Endothelial cell of umbilical vein (primary cell): ENCODE measurements around the gene SLF2. TPM values are rescaled to one million over a fixed set of nuclear protein-coding genes. Genes with fewer than 3 reads are reported as not detected.

Source experiments
- BruUV-seq: library from RNA; stranded (reverse); fragments of 400-500 nt; replicated peaks from 2 replicates; lab custom pipeline; 2021; lab: Mats Ljungman, UMichigan
- CTCF ChIA-PET: fragments of 300-600, 350-600 bp; sonication (Branson Sonifier 250); formaldehyde crosslinking; loops from one replicate; lab custom pipeline; 2021; ENCODE audit warnings: antibody characterized with exemption, inconsistent platforms; lab: Charles Lee
- POLR2A ChIA-PET: fragments of 300-600, 350-600 bp; sonication (Branson Sonifier 250); formaldehyde crosslinking; loops from one replicate; lab custom pipeline; 2021; ENCODE audit warnings: antibody characterized with exemption, inconsistent platforms; lab: Charles Lee
- DNase-seq: peaks from one replicate; pipeline ENCODE4 v3.0.0-alpha.2; 2011; ENCODE audit warnings: low read depth, low spot score
- FAIRE-seq: peaks from 2 replicates; lab custom pipeline; 2011; peaks lifted over from hg19 to GRCh38; lab: Jason Lieb, UNC
- H2AFZ ChIP-seq: 2 replicates; pipeline ENCODE4 v1.6.0; 2012; ENCODE audit warnings: low read depth, low read length, control low read depth, inconsistent platforms
- H3K27ac ChIP-seq: 2 replicates; pipeline ENCODE4 v1.5.1; 2011; ENCODE audit warnings: low read depth, mild to moderate bottlenecking, control low read depth, low read length, moderate library complexity; ENCODE audit not compliant: insufficient read depth
- H3K27me3 ChIP-seq, 2 experiments: 2 replicates each; pipeline versions ENCODE4 v1.6.0 to v1.6.1; 2011; ENCODE audit warnings: low read length in 2 of 2, mixed read lengths in 1 of 2; ENCODE audit not compliant: control insufficient read depth in 2 of 2, insufficient read depth in 2 of 2
- H3K36me3 ChIP-seq, 2 experiments: 2 replicates in 1 of 2; 3 replicates in 1 of 2; pipeline ENCODE4 v1.5.1; 2011; ENCODE audit warnings: low read length in 2 of 2, mild to moderate bottlenecking in 1 of 2, moderate library complexity in 1 of 2; ENCODE audit not compliant: control insufficient read depth in 2 of 2, insufficient read depth in 2 of 2; ENCODE audit errors: extremely low read depth in 1 of 2
- H3K4me1 ChIP-seq: 3 replicates; pipeline ENCODE4 v1.5.1; 2011; ENCODE audit warnings: mild to moderate bottlenecking, low read length; ENCODE audit not compliant: control insufficient read depth, insufficient read depth; ENCODE audit errors: extremely low read depth
- H3K4me2 ChIP-seq: 2 replicates; pipeline ENCODE4 v1.6.1; 2011; ENCODE audit warnings: low read length, control low read depth, mixed read lengths; ENCODE audit not compliant: insufficient read depth
- H3K4me3 ChIP-seq, 3 experiments: fragments of 200-600 bp in 1 of 3; sonication (generic), shearing (Covaris generic) in 1 of 3; replicated peaks in 1 of 3; 2 replicates each; pipeline ENCODE4 v1.5.1; 2011 to 2016; ENCODE audit warnings: control low read depth in 3 of 3, low read length in 3 of 3, mild to moderate bottlenecking in 2 of 3, inconsistent platforms in 1 of 3, low read depth in 1 of 3, moderate library complexity in 1 of 3; ENCODE audit not compliant: insufficient read depth in 1 of 3
- H3K79me2 ChIP-seq: 2 replicates; pipeline ENCODE4 v1.6.0; 2012; ENCODE audit warnings: low read length, inconsistent platforms; ENCODE audit not compliant: control insufficient read depth, insufficient read depth
- H3K9ac ChIP-seq: replicated peaks from 2 replicates; pipeline ENCODE3; 2011; ENCODE audit warnings: low read length, control low read depth; ENCODE audit not compliant: insufficient read depth; ENCODE audit errors: extremely low read depth
- H3K9me1 ChIP-seq: replicated peaks from 3 replicates; pipeline ENCODE4 v1.6.0; 2011; ENCODE audit warnings: mild to moderate bottlenecking, low read length; ENCODE audit not compliant: control insufficient read depth, insufficient read depth; ENCODE audit errors: extremely low read depth
- H3K9me3 ChIP-seq: replicated peaks from 2 replicates; pipeline ENCODE4 v1.5.1; 2012; ENCODE audit warnings: low read length, inconsistent platforms; ENCODE audit not compliant: control insufficient read depth, insufficient read depth
- H4K20me1 ChIP-seq: replicated peaks from 2 replicates; pipeline ENCODE3; 2011; ENCODE audit warnings: mild to moderate bottlenecking, low read length; ENCODE audit not compliant: control insufficient read depth, insufficient read depth; ENCODE audit errors: extremely low read depth
- EZH2 ChIP-seq: IDR thresholded peaks from 2 replicates; pipeline ENCODE4 v1.6.1; 2012; ENCODE audit warnings: borderline replicate concordance, low read depth, mild to moderate bottlenecking, moderate library complexity, low read length, inconsistent platforms; ENCODE audit not compliant: severe bottlenecking
- FOS ChIP-seq: IDR thresholded peaks from 2 replicates; pipeline ENCODE4 v1.6.1; 2011; ENCODE audit warnings: mild to moderate bottlenecking, low read length, moderate library complexity, borderline replicate concordance; ENCODE audit not compliant: insufficient read depth
- GATA2 ChIP-seq: IDR thresholded peaks from 2 replicates; pipeline ENCODE4 v1.7.0; 2011; ENCODE audit warnings: low read depth, mild to moderate bottlenecking, moderate library complexity, mixed read lengths, low read length; ENCODE audit not compliant: insufficient read length, insufficient read depth
- JUN ChIP-seq: IDR thresholded peaks from 2 replicates; pipeline ENCODE4 v1.6.1; 2011; ENCODE audit warnings: borderline replicate concordance, low read depth; ENCODE audit not compliant: insufficient read length, insufficient read depth
- MYC ChIP-seq: IDR thresholded peaks from one replicate; pipeline ENCODE4 v1.6.1; 2011; ENCODE audit warnings: mild to moderate bottlenecking, low read depth, low read length
- POLR2A ChIP-seq: IDR thresholded peaks from 2 replicates; pipeline ENCODE4 v1.6.1; 2012; ENCODE audit warnings: low read depth, mild to moderate bottlenecking, control low read depth, low read length
- POLR2AphosphoS5 ChIP-seq: IDR thresholded peaks from 2 replicates; pipeline ENCODE4 v1.6.1; 2012; ENCODE audit warnings: low read depth, mild to moderate bottlenecking, control low read depth, low read length, moderate library complexity; ENCODE audit not compliant: insufficient read depth
- dilution Hi-C: fragments of 300-500 bp; cut with MboI; formaldehyde crosslinking; loops from one replicate; pipeline ENCODE4 v1.15.0; 2019; ENCODE audit warnings: low sequenced_read_pairs; ENCODE audit not compliant: extremely low pct_ligation_motif_present
- intact Hi-C: fragments of 100-400 bp; cut with micrococcal nuclease; formaldehyde crosslinking; loops from one replicate; pipeline ENCODE4 v1.10.0; 2022
- polyA plus RNA-seq, 4 experiments: library from polyadenylated mRNA; depleted of rRNA in 3 of 4; stranded (reverse) in 3 of 4; unstranded in 1 of 4; fragments of >200 nt; gene quantifications; 2 replicates each; pipeline versions ENCODE4 v1.2.1 to v1.2.3, GENCODE V29; 2011 to 2012; ENCODE audit warnings: missing spikeins in 1 of 4
- total RNA-seq: library from RNA; stranded (reverse); gene quantifications from 2 replicates; pipeline ENCODE4 v1.2.3, GENCODE V29; 2021
- TF ChIP-seq, protein P1 (sequence below): IDR thresholded peaks from 2 replicates; pipeline ENCODE4 v1.6.1; 2011; ENCODE audit not compliant: insufficient read depth, insufficient read length
- TF ChIP-seq, protein P2 (sequence below), 2 donors: IDR thresholded peaks; 1 replicate in 1 of 2; 2 replicates in 1 of 2; pipeline ENCODE4 v1.5.1; 2011; ENCODE audit warnings: low read length in 2 of 2, mild to moderate bottlenecking in 2 of 2, moderate library complexity in 2 of 2, control low read depth in 1 of 2, inconsistent platforms in 1 of 2, low read depth in 1 of 2; ENCODE audit not compliant: insufficient read depth in 1 of 2; ENCODE audit errors: extremely low read depth in 1 of 2

The SLF2 gene
- total and polyA plus RNA-seq, 2 donors (not counting 3 experiments of a cell fraction or from before 2014, with no cell fraction given), result 7.5 to 35.5 TPM

DNA sequence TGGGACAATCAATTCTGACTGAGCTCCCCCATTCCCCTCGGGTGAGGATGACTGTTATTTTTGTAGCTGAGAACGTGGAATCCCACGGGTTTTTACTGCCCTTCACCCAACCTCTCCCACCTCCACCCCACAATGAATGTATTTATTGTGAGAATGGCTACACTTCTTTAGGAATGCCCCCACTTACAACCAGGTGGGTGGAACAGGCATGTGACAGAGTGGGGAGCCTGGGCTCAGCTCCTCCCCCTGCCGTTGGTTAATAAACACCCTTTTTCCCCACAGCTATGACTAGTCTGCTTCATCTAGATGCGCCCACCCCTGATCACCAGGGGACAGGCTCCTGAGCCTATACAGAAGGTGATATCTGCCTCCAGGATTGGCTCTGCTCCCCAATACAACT, 72.6 kb downstream of the SLF2 start:
- Histone ChIP-seq H3K9ac (no peak overlapping the region), H3K4me2 (no peak overlapping the region), H3K9me3 (no peaks in the 10 kb centered on the region), H3K36me3 (peaks cover 0 to 14% of the 10 kb centered on the region in 2 experiments), H3K9me1 (no peaks in the 10 kb centered on the region), H3K79me2 (peaks cover 26% of the 10 kb centered on the region), H3K4me1 (peaks cover 12% of the 10 kb centered on the region), H4K20me1 (no peaks in the 10 kb centered on the region), H3K4me3 (no peak overlapping the region), H3K27ac (no peak overlapping the region), H3K27me3 (no peaks in the 10 kb centered on the region), H2AFZ (no peak overlapping the region)
- FAIRE-seq, result no peak
- ChIA-PET POLR2A (no interaction called here), CTCF (interaction anchor here (1.1 to 1.4 kb wide), 3 partner anchors 13 to 29 kb away, joined by 3 to 4 read pairs (median 3); partner anchors contain the start of gene SEMA4G)
- BruUV-seq, result no TSS peak
- dilution Hi-C loops, result no loop called here
- no peak for TF ChIP-seq GATA2
- no peak for TF ChIP-seq JUN
- TF ChIP-seq, protein P1, sequence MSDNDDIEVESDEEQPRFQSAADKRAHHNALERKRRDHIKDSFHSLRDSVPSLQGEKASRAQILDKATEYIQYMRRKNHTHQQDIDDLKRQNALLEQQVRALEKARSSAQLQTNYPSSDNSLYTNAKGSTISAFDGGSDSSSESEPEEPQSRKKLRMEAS, result no peak
- no peak for TF ChIP-seq FOS
- TF ChIP-seq EZH2, result no peak
- TF ChIP-seq MYC, result no peak
- TF ChIP-seq, protein P2, sequence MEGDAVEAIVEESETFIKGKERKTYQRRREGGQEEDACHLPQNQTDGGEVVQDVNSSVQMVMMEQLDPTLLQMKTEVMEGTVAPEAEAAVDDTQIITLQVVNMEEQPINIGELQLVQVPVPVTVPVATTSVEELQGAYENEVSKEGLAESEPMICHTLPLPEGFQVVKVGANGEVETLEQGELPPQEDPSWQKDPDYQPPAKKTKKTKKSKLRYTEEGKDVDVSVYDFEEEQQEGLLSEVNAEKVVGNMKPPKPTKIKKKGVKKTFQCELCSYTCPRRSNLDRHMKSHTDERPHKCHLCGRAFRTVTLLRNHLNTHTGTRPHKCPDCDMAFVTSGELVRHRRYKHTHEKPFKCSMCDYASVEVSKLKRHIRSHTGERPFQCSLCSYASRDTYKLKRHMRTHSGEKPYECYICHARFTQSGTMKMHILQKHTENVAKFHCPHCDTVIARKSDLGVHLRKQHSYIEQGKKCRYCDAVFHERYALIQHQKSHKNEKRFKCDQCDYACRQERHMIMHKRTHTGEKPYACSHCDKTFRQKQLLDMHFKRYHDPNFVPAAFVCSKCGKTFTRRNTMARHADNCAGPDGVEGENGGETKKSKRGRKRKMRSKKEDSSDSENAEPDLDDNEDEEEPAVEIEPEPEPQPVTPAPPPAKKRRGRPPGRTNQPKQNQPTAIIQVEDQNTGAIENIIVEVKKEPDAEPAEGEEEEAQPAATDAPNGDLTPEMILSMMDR (IDR thresholded peaks at IDR 0.05; ENCODE audit: extremely low read depth in 1 of 2, insufficient read depth in 1 of 2, low read depth in 1 of 2, low read length in 2 of 2), result no peak
- TF ChIP-seq POLR2AphosphoS5, result no peak
- TF ChIP-seq POLR2A, result no peak
- DNase-seq, result no peak
- intact Hi-C loops, result no loop called here
